Epithelial cell of proximal tubule (primary cell): ENCODE measurements around the gene ZNF148. TPM values are rescaled to one million over a fixed set of nuclear protein-coding genes. Genes with fewer than 3 reads are reported as not detected.

Experiments
- DNase-seq: peaks from one replicate; pipeline ENCODE4 v3.0.0-alpha.2; 2011; ENCODE audit warnings: low read depth
- H3K4me3 ChIP-seq: 2 replicates; pipeline ENCODE4 v1.5.1; 2011; ENCODE audit warnings: low read depth, mild to moderate bottlenecking, low read length
- total RNA-seq: library from RNA; depleted of rRNA; stranded (reverse); fragments of >200 nt; gene quantifications from 2 replicates; pipeline ENCODE4 v1.2.3, GENCODE V29; 2015
- TF ChIP-seq, protein P1 (sequence below): conservative IDR thresholded peaks from 2 replicates; pipeline ENCODE4 v1.5.1; 2012; ENCODE audit warnings: low read depth, mild to moderate bottlenecking, low read length

The ZNF148 gene
- total RNA-seq, 1 donor from 2014 or later: 16.3 TPM

DNA sequence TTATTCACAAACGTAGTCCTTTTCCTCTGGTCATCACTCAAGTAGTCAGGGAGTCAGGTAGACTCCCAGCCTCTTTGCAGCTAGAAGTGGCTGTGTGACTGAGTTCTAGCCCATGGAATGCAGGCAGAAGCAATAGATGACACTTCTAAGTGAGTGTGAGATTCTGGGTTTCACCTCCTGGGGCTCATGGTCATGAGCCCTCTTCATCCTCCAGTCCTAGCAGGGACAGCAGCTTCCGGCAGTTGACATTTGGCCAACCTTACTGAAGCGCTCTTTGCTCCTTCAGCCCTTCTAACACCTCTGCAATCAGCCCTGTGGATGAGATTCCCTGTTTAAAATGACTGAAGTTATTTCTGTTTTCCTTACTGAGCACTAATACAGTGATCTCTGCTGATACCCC lies 184.3 kb downstream of the ZNF148 start:
- TF ChIP-seq, protein P1, sequence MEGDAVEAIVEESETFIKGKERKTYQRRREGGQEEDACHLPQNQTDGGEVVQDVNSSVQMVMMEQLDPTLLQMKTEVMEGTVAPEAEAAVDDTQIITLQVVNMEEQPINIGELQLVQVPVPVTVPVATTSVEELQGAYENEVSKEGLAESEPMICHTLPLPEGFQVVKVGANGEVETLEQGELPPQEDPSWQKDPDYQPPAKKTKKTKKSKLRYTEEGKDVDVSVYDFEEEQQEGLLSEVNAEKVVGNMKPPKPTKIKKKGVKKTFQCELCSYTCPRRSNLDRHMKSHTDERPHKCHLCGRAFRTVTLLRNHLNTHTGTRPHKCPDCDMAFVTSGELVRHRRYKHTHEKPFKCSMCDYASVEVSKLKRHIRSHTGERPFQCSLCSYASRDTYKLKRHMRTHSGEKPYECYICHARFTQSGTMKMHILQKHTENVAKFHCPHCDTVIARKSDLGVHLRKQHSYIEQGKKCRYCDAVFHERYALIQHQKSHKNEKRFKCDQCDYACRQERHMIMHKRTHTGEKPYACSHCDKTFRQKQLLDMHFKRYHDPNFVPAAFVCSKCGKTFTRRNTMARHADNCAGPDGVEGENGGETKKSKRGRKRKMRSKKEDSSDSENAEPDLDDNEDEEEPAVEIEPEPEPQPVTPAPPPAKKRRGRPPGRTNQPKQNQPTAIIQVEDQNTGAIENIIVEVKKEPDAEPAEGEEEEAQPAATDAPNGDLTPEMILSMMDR: no peak
- DNase-seq: no peak
- H3K4me3 ChIP-seq: no peak overlapping the region

DNA sequence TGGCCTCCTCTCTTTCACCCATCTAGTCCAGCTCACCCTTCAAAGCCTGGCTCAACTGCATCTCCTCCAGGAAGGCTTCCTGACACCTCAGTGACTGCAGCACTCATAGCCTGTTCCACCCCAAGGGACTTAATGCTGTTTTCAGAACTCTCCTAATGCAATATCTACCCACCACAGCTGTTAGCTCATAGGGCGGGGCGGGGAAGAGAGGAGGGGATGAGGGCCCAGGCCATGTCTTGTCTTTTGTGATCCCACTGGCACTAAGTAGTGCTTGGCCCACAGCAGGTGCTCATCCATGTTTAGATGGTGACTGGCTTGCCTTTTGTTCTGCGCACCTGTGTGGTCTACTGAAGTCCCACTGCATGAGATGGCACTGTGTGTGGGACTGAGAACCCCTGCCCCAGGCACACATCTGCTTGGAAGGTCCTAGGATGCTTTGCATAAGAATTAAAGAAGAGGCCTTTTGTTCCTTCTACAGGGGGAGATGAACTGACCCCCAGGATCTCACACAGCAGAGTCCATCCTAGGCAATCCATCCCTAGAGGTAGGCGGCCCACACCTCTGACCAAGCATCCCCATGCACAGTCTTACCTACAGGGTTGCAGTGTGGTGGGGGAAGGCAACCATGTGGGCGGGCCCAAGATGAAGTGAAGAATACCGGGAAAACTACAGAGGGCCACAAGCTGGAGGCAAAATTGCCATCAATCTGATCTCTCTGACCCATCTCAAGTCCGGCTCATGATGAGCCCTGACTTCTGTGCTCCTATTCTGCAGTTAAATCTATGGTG lies 185.6 kb downstream of the ZNF148 start:
- H3K4me3 ChIP-seq: no peak overlapping the region
- no peak for DNase-seq
- TF ChIP-seq, protein P1: no peak

DNA sequence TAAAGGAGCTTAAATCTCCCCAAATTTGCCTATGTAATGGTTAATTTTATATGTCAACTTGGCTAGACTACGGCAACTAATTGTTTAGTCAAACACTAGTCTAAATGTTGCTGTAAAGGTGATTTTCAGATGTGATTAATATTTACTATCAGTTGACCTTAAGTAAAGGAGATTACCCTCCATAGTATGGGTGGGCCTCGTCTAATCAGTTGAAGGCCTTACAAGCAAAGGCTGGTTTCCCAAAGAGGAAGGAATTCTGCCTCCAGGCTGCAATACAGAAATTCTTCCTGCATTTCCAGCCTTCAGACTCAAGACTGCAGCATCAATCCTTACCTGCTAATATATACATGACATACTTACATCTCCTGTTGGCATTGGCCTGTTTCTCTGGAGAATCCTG lies 186.2 kb downstream of the ZNF148 start:
- no peak overlapping the region for H3K4me3 ChIP-seq
- TF ChIP-seq, protein P1: no peak
- DNase-seq: no peak

DNA sequence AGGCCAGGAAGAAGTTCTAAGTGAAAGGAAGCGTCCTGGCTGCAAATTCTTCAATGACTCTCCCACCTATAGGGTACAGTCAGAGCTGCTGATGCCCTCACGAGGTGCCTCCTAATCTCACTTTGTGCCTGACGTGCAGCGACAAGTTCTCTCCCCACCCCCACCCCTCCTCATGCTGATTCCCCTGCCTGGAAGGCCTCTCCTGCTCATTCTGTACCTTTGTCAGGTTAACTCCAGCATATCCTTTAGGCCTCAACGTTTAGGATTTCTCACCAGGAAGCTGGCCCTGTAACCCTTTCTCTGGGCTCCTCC lies 187.6 kb downstream of the ZNF148 start:
- TF ChIP-seq, protein P1: no peak
- no peak for DNase-seq
- no peak overlapping the region for H3K4me3 ChIP-seq

DNA sequence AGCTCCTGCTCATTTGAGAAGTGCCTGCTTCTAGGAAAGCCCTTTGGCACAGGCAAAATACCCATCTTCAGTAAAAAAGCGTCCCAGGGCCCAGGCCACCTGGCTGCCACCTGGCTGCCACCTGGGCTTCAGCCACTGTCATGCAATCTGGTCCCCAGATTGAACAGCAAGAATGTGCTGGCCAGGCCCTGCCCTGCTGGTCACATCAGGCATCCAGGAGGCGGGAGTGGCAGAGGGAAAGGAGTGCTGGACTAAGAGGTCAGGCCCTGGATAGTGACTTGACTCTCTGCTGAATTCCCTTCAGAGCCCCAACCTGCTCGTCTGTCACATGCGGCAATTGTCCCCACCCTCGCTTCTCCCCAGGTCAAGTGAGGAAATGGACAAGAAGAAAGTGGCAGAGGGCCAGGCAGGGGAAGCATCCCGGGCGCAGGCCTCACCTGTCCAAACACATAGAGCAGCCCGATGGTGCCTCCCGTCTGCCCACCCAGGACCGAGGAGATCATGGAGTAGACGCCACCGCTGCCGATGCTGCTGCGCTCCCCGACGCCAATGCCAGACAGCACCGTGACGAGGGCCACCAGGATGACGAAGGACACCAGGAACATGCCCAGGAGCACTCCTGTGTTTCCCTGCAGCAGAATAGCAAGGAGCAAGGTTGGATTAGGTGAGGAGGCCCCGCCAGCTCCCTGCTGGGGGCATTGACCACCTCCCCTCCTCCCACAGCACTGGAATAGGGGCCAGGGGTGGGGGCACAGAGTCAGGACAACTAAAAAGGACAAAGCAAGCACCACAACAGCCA lies 188.1 kb downstream of the ZNF148 start:
- H3K4me3 ChIP-seq: no peak overlapping the region
- no peak for DNase-seq
- TF ChIP-seq, protein P1: no peak

DNA sequence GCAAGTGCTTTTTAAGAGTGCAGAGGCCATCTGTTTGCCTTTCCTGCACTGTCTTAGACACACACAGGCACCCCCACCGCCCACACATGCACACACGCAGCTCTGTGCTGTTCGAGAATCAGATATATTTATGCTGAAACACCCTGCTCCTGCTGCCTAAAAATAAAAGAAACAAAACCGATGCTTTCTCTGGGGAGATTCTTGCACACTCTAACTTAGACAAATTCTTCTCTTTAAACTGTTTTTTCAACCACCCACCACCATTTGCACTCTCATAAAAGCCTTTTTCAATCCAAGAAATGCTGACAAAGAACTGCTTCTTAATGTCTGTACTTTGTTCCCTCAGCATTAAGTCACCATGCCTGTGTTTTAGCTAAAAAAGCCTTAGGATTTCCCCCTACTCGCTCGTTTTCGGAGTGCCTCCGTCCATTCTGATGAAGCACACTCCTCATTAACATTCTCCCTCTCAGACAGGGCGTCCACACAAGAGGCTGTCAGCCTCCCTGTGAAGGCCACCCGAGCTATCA lies 188.8 kb downstream of the ZNF148 start:
- no peak overlapping the region for H3K4me3 ChIP-seq
- no peak for DNase-seq
- TF ChIP-seq, protein P1: no peak
